Measurements from ENCODE around the gene WDR38.
"Not testable (repeated sequence)": the region's sequence is repeated elsewhere in the genome, so short reads cannot be mapped to it uniquely, and the experiment has no call there.

The WDR38 gene

GRCh38 chr9:124834591-124834990 is 18.7 kb upstream of the WDR38 start:
- no peak overlapping the region for H3K4me3 ChIP-seq (ENCODE audit: low read depth, low read length)
- no peak for TF ChIP-seq CTCF (IDR thresholded peaks at IDR 0.05; ENCODE audit: control insufficient read depth, extremely low read depth, insufficient read depth)
- no peak for DNase-seq (ENCODE audit: low read depth)

- TF ChIP-seq CTCF (IDR thresholded peaks at IDR 0.05; ENCODE audit: control insufficient read depth, extremely low read depth, insufficient read depth): no peak
- H3K4me3 ChIP-seq (ENCODE audit: low read depth, low read length): no peak overlapping the region
- no peak for DNase-seq (ENCODE audit: low read depth)
Measured at GRCh38 chr9:124835026-124835557, 18.2 kb upstream of the WDR38 start.

- H3K4me3 ChIP-seq (ENCODE audit: low read depth, low read length); DNase-seq (ENCODE audit: low read depth): not testable (repeated sequence)
Measured at GRCh38 chr9:124838132-124838531, 15.1 kb upstream of the WDR38 start.

GRCh38 chr9:124838567-124839275 is 14.5 kb upstream of the WDR38 start:
- not testable (repeated sequence) for H3K4me3 ChIP-seq (ENCODE audit: low read depth, low read length); DNase-seq (ENCODE audit: low read depth)

GRCh38 chr9:124839612-124840299 is 13.5 kb upstream of the WDR38 start:
- H3K4me3 ChIP-seq (ENCODE audit: low read depth, low read length): no peak overlapping the region
- no peak for TF ChIP-seq CTCF (IDR thresholded peaks at IDR 0.05; ENCODE audit: control insufficient read depth, extremely low read depth, insufficient read depth)
- DNase-seq (ENCODE audit: low read depth): no peak

GRCh38 chr9:124840300-124840833 is 12.9 kb upstream of the WDR38 start:
- DNase-seq (ENCODE audit: low read depth): no peak
- H3K4me3 ChIP-seq (ENCODE audit: low read depth, low read length): no peak overlapping the region
- no peak for TF ChIP-seq CTCF (IDR thresholded peaks at IDR 0.05; ENCODE audit: control insufficient read depth, extremely low read depth, insufficient read depth)

- TF ChIP-seq CTCF (IDR thresholded peaks at IDR 0.05; ENCODE audit: control insufficient read depth, extremely low read depth, insufficient read depth): no peak
- no peak for DNase-seq (ENCODE audit: low read depth)
- H3K4me3 ChIP-seq (ENCODE audit: low read depth, low read length): no peak overlapping the region
Measured at GRCh38 chr9:124841075-124841821, 12.0 kb upstream of the WDR38 start.
